ENCODE measurements around the gene CASP6. TPM values are rescaled to one million over a fixed set of nuclear protein-coding genes. Genes with fewer than 3 reads are reported as not detected.

CASP6 gene
- total and polyA plus RNA-seq, 5 donors from 2014 or later = 21.9 to 88.4 (median 65.2) TPM

DNA sequence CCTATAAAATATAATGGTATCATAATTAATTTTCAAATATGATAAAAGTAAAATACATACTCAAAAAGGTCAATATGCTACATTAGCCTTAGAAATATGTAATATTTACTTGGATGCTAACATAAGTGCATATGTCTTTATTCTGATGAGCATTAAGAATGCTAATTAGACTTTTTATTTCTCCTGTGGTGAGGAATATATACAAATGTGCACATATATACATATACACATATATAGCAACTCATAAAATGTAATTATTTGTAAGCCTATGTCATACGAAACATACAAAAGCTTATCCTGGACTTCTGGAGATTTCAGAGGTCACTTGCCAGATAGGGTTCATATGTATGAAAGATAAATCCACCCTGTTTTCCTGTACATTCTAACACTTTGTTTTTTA lies 15.5 kb upstream of the CASP6 start:
- Mint-ChIP-seq H3K4me3 (no peak overlapping the region), H3K27ac (no peak overlapping the region), H3K9me3 (no peaks in the 10 kb centered on the region), H3K36me3 (peaks cover 38% of the 10 kb centered on the region), H3K4me1 (peaks cover 6 to 22% (median 10%) of the 10 kb centered on the region in 4 donors), H3K27me3 (no peaks in the 10 kb centered on the region)
- H3K36me3 ChIP-seq (ENCODE audit: control insufficient read depth, insufficient read depth, low read length) = peaks cover 17% of the 10 kb centered on the region
- no peaks in the 10 kb centered on the region for H3K27me3 ChIP-seq (ENCODE audit: control insufficient read depth, insufficient read depth, low read length)
- ATAC-seq (ENCODE audit: low read depth in 2 of 2) (no peak), DNase-seq (no peak)
- H3K4me1 ChIP-seq (ENCODE audit: control insufficient read depth, insufficient read depth, low read length, poor library complexity, severe bottlenecking) = no peaks in the 10 kb centered on the region
- H3K4me3 ChIP-seq (ENCODE audit: low read depth, low read length) = no peak overlapping the region
- no peak overlapping the region for H3K27ac ChIP-seq (ENCODE audit: insufficient read depth, low read length, poor library complexity, severe bottlenecking)
- H3K9me3 ChIP-seq (ENCODE audit: control insufficient read depth in 2 of 2, low read length in 2 of 2) = no peaks in the 10 kb centered on the region

DNA sequence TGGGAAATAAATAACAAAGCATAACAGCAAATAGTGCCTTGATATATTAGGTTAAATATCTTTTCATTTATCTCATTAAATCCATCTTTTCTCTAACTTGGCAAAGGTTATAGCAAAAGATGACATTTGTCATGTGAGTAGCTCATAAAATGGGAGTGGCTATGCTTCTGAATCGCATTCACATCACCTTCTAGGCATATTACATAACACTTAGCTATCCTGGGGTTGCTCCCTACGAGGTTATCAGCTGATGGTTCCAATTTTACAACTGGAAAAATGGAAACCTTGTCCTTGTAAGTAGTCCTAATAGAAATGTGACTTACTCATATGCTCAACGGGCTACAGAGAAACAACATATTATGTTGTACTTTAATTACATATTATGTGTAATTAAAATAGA lies 10.3 kb upstream of the CASP6 start:
- H3K9me3 Mint-ChIP-seq = no peaks in the 10 kb centered on the region
- H3K4me3 Mint-ChIP-seq = no peak overlapping the region
- H3K4me1 Mint-ChIP-seq = peaks cover 6 to 9% (median 8%) of the 10 kb centered on the region in 4 donors
- Histone ChIP-seq H3K9me3 (ENCODE audit: control insufficient read depth in 2 of 2, low read length in 2 of 2) (no peaks in the 10 kb centered on the region), H3K36me3 (ENCODE audit: control insufficient read depth, insufficient read depth, low read length) (peaks cover 21% of the 10 kb centered on the region), H3K4me1 (ENCODE audit: control insufficient read depth, insufficient read depth, low read length, poor library complexity, severe bottlenecking) (no peaks in the 10 kb centered on the region), H3K4me3 (ENCODE audit: low read depth, low read length) (no peak overlapping the region), H3K27me3 (ENCODE audit: control insufficient read depth, insufficient read depth, low read length) (no peaks in the 10 kb centered on the region), H3K27ac (ENCODE audit: insufficient read depth, low read length, poor library complexity, severe bottlenecking) (no peak overlapping the region)
- no peaks in the 10 kb centered on the region for H3K27me3 Mint-ChIP-seq
- DNase-seq = no peak
- peaks cover 32% of the 10 kb centered on the region for H3K36me3 Mint-ChIP-seq
- ATAC-seq (ENCODE audit: low read depth in 2 of 2) = no peak
- no peak overlapping the region for H3K27ac Mint-ChIP-seq

DNA sequence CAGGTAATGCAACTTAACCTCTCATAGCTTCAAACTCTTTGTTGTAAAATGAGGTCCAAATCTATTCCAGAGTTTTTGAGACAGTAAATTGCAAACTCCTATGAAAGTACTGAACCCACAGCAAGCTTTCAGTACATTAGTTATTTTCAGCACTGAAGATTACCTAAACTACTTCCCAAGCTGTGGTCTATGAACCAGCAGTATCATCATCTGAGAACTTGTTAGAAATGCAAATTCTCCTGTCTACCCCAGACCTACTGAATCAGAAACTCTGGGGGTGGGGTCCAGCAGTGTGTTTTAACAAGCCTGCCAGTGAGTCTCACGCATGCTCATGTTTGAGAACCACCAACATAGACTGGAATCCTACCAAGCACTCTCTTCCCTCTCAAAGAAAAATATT lies 5.7 kb upstream of the CASP6 start:
- no peaks in the 10 kb centered on the region for H3K9me3 ChIP-seq (ENCODE audit: control insufficient read depth in 2 of 2, low read length in 2 of 2)
- H3K4me3 Mint-ChIP-seq = no peak overlapping the region
- H3K4me1 Mint-ChIP-seq = peaks cover 1 to 5% (median 4%) of the 10 kb centered on the region in 4 donors
- H3K36me3 ChIP-seq (ENCODE audit: control insufficient read depth, insufficient read depth, low read length) = peaks cover 4% of the 10 kb centered on the region
- H3K27me3 ChIP-seq (ENCODE audit: control insufficient read depth, insufficient read depth, low read length) = no peaks in the 10 kb centered on the region
- DNase-seq = no peak
- H3K9me3 Mint-ChIP-seq = no peaks in the 10 kb centered on the region
- H3K27me3 Mint-ChIP-seq = no peaks in the 10 kb centered on the region
- H3K36me3 Mint-ChIP-seq = peaks cover 9% of the 10 kb centered on the region
- peaks cover 2% of the 10 kb centered on the region for H3K4me1 ChIP-seq (ENCODE audit: control insufficient read depth, insufficient read depth, low read length, poor library complexity, severe bottlenecking)
- no peak overlapping the region for H3K27ac ChIP-seq (ENCODE audit: insufficient read depth, low read length, poor library complexity, severe bottlenecking)
- no peak overlapping the region for H3K27ac Mint-ChIP-seq
- no peak for ATAC-seq (ENCODE audit: low read depth in 2 of 2)
- no peak overlapping the region for H3K4me3 ChIP-seq (ENCODE audit: low read depth, low read length)

DNA sequence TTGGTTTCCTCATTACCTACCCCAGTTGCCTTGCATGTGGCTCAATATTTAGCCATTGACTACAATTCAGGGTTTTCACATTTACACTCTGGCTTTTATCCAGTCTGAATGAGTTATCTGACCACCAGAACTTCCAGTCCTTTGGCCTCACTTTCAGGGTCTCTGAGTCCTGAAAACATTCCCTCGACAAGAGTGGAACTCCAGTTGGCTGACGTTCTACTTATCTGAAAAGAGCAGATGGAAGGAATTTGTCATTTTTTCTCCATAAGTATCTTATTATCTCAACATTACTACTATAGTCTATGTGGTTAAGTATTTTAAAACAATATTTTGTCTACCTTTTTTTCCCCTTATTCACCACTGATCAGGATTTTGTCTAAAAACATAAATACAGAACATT lies 5.2 kb upstream of the CASP6 start:
- DNase-seq = no peak
- H3K4me3 Mint-ChIP-seq = no peak overlapping the region
- H3K36me3 ChIP-seq (ENCODE audit: control insufficient read depth, insufficient read depth, low read length) = peaks cover 4% of the 10 kb centered on the region
- peaks cover 9% of the 10 kb centered on the region for H3K36me3 Mint-ChIP-seq
- H3K4me1 Mint-ChIP-seq = peaks cover 5 to 11% (median 8%) of the 10 kb centered on the region in 4 donors
- H3K4me3 ChIP-seq (ENCODE audit: low read depth, low read length) = no peak overlapping the region
- H3K27me3 ChIP-seq (ENCODE audit: control insufficient read depth, insufficient read depth, low read length) = no peaks in the 10 kb centered on the region
- no peak overlapping the region for H3K27ac ChIP-seq (ENCODE audit: insufficient read depth, low read length, poor library complexity, severe bottlenecking)
- H3K9me3 Mint-ChIP-seq = no peaks in the 10 kb centered on the region
- no peaks in the 10 kb centered on the region for H3K9me3 ChIP-seq (ENCODE audit: control insufficient read depth in 2 of 2, low read length in 2 of 2)
- H3K4me1 ChIP-seq (ENCODE audit: control insufficient read depth, insufficient read depth, low read length, poor library complexity, severe bottlenecking) = peaks cover 7% of the 10 kb centered on the region
- H3K27me3 Mint-ChIP-seq = no peaks in the 10 kb centered on the region
- no peak overlapping the region for H3K27ac Mint-ChIP-seq
- no peak for ATAC-seq (ENCODE audit: low read depth in 2 of 2)

DNA sequence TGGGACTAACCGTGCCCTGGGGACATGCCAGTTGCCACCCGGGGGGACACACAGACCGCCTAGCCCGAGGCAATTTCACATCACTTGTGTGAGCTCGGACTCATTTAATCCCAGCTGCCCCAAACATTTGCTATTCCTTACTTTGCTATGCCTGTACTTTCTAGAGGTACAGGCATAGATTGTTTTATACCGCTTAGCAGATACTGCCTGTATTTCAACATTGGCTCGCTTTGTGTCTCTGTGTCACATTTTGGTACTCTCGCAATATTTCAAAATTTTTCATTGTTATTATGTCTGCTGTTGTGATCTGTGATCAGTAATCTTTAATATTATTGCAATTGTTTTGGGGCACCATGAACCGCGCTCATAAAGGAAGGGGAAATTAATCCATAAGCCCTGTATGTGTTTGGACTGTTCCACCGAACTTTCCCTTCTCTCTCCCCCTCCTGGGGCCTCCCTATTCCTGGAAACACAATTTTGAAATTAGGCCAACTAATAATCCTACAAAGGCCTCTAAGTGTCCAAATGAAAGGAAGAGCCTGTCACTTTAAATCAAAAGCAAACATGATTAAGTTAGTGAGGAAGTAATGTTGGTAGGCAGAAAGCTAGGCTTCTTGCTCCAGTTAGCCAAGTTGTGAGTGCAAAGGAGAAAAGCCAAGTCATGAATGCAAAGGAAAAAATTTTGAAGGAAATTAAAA lies 568 bp upstream of the CASP6 start:
- no peak for ATAC-seq (ENCODE audit: low read depth in 2 of 2)
- H3K36me3 ChIP-seq (ENCODE audit: control insufficient read depth, insufficient read depth, low read length) = no peaks in the 10 kb centered on the region
- no peaks in the 10 kb centered on the region for H3K9me3 Mint-ChIP-seq
- H3K4me3 Mint-ChIP-seq = peak overlapping the region; percentile 91 to 98 (median 94)
- H3K27me3 ChIP-seq (ENCODE audit: control insufficient read depth, insufficient read depth, low read length) = no peaks in the 10 kb centered on the region
- peak overlapping the region; percentile 68 for H3K4me3 ChIP-seq (ENCODE audit: low read depth, low read length)
- DNase-seq = peak in 1 of 3 donors; percentile 16
- peak overlapping the region; percentile 54 to 94 (median 89) for H3K27ac Mint-ChIP-seq
- no peaks in the 10 kb centered on the region for H3K27me3 Mint-ChIP-seq
- H3K36me3 Mint-ChIP-seq = peaks cover 4% of the 10 kb centered on the region
- H3K4me1 Mint-ChIP-seq = peaks cover 29 to 51% (median 37%) of the 10 kb centered on the region in 4 donors
- no peaks in the 10 kb centered on the region for H3K9me3 ChIP-seq (ENCODE audit: control insufficient read depth in 2 of 2, low read length in 2 of 2)
- H3K4me1 ChIP-seq (ENCODE audit: control insufficient read depth, insufficient read depth, low read length, poor library complexity, severe bottlenecking) = peaks cover 24% of the 10 kb centered on the region
- H3K27ac ChIP-seq (ENCODE audit: insufficient read depth, low read length, poor library complexity, severe bottlenecking) = peak overlapping the region; percentile 76

DNA sequence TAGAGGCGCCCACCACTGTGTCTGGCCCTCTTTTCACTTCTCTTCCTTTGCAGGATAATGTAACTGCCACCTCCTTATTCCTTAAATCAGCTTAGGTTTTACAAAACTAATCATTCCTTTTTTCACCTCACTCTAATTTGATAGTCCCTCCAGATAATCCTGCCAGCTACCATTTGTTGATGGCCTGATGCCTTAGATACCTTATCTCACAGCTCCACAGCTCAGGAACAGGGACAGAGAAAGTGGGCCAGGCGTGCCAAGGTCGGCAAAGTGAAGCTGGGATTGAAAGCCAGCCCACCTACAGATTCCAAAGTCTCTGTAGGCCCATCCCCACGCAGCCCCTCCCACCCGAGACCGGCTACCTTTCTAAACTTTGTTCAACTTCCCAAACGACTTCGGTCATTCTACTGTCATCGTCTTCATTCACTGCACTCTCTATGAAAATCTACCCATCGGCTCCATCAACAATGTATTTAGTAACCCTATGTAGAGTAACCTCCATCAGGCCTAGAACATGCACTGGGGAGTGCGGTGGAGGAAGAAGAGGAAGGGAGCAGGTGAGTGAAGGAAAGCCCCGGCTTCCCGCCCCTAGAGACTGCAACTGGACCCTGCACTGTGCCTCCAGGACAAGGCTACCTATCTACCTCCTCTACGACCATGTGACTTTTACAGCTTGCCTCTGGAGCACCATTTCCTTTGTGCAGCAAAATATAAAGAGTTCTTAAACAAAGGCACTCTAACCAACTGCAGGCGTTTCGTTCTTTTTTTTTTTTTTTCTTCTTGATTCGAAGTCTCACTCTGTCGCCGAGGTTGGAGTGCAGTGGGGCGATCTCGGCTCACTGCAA lies 1.5 kb downstream of the CASP6 start:
- peak overlapping the region; percentile 83 for H3K4me3 ChIP-seq (ENCODE audit: low read depth, low read length)
- no peak for ATAC-seq (ENCODE audit: low read depth in 2 of 2)

DNA sequence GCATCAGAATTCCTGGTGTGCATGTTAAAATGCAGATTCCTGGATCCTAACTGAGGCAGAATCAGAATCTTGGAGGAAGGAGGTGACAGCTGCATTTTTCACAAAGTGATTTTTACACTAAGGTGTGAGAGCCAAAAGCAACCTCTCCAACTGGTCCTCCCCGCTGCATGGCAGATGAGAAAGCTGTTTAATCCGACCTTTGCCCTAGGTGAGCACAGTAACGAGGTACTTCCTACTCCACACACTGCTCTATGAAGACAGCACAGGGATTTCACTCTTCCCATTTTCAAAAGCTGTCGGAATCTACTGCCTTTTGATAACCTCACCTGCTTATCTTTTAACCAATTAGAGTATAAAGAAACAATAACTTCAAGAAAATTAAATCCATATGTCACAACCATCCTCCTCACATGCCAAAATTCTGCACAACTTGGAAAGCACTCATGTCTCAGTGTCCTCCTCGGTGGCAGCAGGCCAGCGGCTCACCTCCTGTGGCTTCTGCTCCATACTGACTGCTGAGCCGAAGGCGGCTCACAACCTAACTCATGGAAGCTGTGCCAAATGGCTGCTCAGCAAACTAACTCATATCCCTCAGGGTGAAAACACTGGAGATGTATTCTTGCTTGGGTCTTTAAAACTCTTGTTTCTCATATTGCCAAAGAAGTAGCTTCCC lies 3.6 kb downstream of the CASP6 start:
- H3K4me3 Mint-ChIP-seq = peak overlapping the region in 2 of 4 donors; percentile 43 to 58
- peak overlapping the region; percentile 42 to 84 (median 83) for H3K27ac Mint-ChIP-seq
- Histone ChIP-seq H3K9me3 (ENCODE audit: control insufficient read depth in 2 of 2, low read length in 2 of 2) (no peaks in the 10 kb centered on the region), H3K27ac (ENCODE audit: insufficient read depth, low read length, poor library complexity, severe bottlenecking) (no peak overlapping the region), H3K4me1 (ENCODE audit: control insufficient read depth, insufficient read depth, low read length, poor library complexity, severe bottlenecking) (peaks cover 24% of the 10 kb centered on the region), H3K36me3 (ENCODE audit: control insufficient read depth, insufficient read depth, low read length) (peaks cover 6% of the 10 kb centered on the region), H3K4me3 (ENCODE audit: low read depth, low read length) (no peak overlapping the region), H3K27me3 (ENCODE audit: control insufficient read depth, insufficient read depth, low read length) (no peaks in the 10 kb centered on the region)
- no peaks in the 10 kb centered on the region for H3K9me3 Mint-ChIP-seq
- peaks cover 30 to 69% (median 51%) of the 10 kb centered on the region in 4 donors for H3K4me1 Mint-ChIP-seq
- no peaks in the 10 kb centered on the region for H3K27me3 Mint-ChIP-seq
- H3K36me3 Mint-ChIP-seq = peaks cover 14% of the 10 kb centered on the region
- ATAC-seq (ENCODE audit: low read depth in 2 of 2) = no peak
- no peak for DNase-seq

More for the DNA sequence above, 1.5 kb downstream of the CASP6 start:
- Mint-ChIP-seq H3K4me3 (peak overlapping the region; percentile 91 to 98 (median 94)), H3K27me3 (no peaks in the 10 kb centered on the region), H3K4me1 (peaks cover 34 to 66% (median 49%) of the 10 kb centered on the region in 4 donors), H3K9me3 (no peaks in the 10 kb centered on the region), H3K36me3 (peaks cover 7% of the 10 kb centered on the region), H3K27ac (peak overlapping the region; percentile 87 to 94 (median 93))
- Histone ChIP-seq H3K27ac (ENCODE audit: insufficient read depth, low read length, poor library complexity, severe bottlenecking) (peak overlapping the region; percentile 76), H3K9me3 (ENCODE audit: control insufficient read depth in 2 of 2, low read length in 2 of 2) (no peaks in the 10 kb centered on the region), H3K4me1 (ENCODE audit: control insufficient read depth, insufficient read depth, low read length, poor library complexity, severe bottlenecking) (peaks cover 24% of the 10 kb centered on the region), H3K36me3 (ENCODE audit: control insufficient read depth, insufficient read depth, low read length) (no peaks in the 10 kb centered on the region), H3K27me3 (ENCODE audit: control insufficient read depth, insufficient read depth, low read length) (no peaks in the 10 kb centered on the region)
- peak in 2 of 3 donors; percentile 21 to 57 for DNase-seq
